Measurements from ENCODE around the gene PLCB4. TPM values are rescaled to one million over a fixed set of nuclear protein-coding genes. Genes with fewer than 3 reads are reported as not detected.

PLCB4 gene
- polyA plus RNA-seq, 1 of the 3 experiments (the other 2 are of a cell fraction) = 5.5 TPM

GRCh38 chr20:9503526-9504245 is 434.8 kb downstream of the PLCB4 start:
- Histone ChIP-seq H3K36me3 (replicated peaks in 1 of 2; ENCODE audit: control insufficient read depth in 1 of 2, insufficient read depth in 2 of 2, low read length in 1 of 2) (no peaks in the 10 kb centered on the region), H3K27ac (ENCODE audit: low read depth in 2 of 2, low read length in 1 of 2) (no peak overlapping the region), H2AFZ (ENCODE audit: low read depth) (no peak overlapping the region), H3K9ac (no peak overlapping the region), H3K79me2 (ENCODE audit: insufficient read depth) (no peaks in the 10 kb centered on the region), H3K4me2 (no peak overlapping the region), H3F3A (replicated peaks; ENCODE audit: insufficient read depth) (no peaks in the 10 kb centered on the region), H3K9me3 (no peaks in the 10 kb centered on the region), H4K20me1 (ENCODE audit: insufficient read depth) (no peaks in the 10 kb centered on the region), H3K4me3 (ENCODE audit: low read depth in 2 of 2, low read length in 1 of 2) (no peak overlapping the region), H3K27me3 (ENCODE audit: insufficient read depth) (no peaks in the 10 kb centered on the region), H3K4me1 (ENCODE audit: control insufficient read depth in 1 of 2, insufficient read depth in 2 of 2, low read depth in 1 of 2, low read length in 1 of 2) (0 out of 4 replicates have a peak, but pooled peaks cover 0 to 2% of the 10 kb centered on the region in 2 experiments), H3K9me2 (no peaks in the 10 kb centered on the region)
- 85% methylated on average over 9 of the region's 9 CpGs for WGBS (ENCODE audit: low lambda C conversion rate)
- TF ChIP-seq SMC3 (IDR thresholded peaks at IDR 0.05; ENCODE audit: low read depth, low read length) (peak; percentile 4; the same call in 1 of the 2 replicates), RAD21 (IDR thresholded peaks at IDR 0.05; ENCODE audit: low read length) (peak; percentile 30), ZBTB33 (IDR thresholded peaks at IDR 0.05; ENCODE audit: borderline replicate concordance, low read depth) (no peak), CTCF (IDR thresholded peaks at IDR 0.05) (peak; percentile 45)
- no peak for DNase-seq
- CTCF ChIA-PET = interaction anchor here (0.7 to 4.3 kb wide), 9 partner anchors 9 to 587 kb away, joined by 3 to 19 read pairs (median 3); partner anchors contain the start of gene LAMP5
- POLR2A ChIA-PET = no interaction called here

DNA sequence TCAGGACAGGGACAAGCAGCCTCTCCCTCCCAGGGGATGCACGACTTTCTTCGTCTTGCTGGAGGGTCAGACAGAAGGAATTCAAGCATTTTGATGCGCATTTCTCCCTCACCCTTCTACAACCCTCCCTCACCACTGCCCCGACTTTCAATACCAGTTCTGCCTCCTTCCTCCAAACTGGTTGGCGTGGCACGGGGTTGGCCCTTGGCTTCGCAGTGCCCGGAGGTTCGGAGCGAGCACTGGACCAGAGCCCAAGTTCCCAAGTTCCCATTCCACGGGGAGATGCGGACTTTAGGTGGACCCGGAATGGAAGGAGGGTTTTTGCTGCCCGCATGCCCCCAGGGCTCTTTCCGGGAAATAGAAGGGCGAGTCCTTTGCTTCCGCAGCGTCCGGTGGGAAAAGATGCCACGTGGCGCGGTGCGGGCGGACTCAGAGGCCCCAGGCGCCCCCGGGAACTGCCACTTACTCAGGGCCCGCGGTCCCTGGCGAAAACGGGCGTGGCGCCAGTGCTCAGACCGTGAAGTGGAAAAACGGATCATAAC is 437.5 kb downstream of the PLCB4 start:
- Histone ChIP-seq H3K27ac (ENCODE audit: low read depth in 2 of 2, low read length in 1 of 2) (no peak overlapping the region), H3K36me3 (replicated peaks in 1 of 2; ENCODE audit: control insufficient read depth in 1 of 2, insufficient read depth in 2 of 2, low read length in 1 of 2) (no peaks in the 10 kb centered on the region), H3K9me3 (no peaks in the 10 kb centered on the region), H3K9ac (no peak overlapping the region), H3K27me3 (ENCODE audit: insufficient read depth) (no peaks in the 10 kb centered on the region), H3K4me1 (ENCODE audit: control insufficient read depth in 1 of 2, insufficient read depth in 2 of 2, low read depth in 1 of 2, low read length in 1 of 2) (no peaks in the 10 kb centered on the region), H2AFZ (ENCODE audit: low read depth) (no peak overlapping the region), H3K79me2 (ENCODE audit: insufficient read depth) (no peaks in the 10 kb centered on the region), H4K20me1 (ENCODE audit: insufficient read depth) (no peaks in the 10 kb centered on the region), H3K9me2 (no peaks in the 10 kb centered on the region), H3K4me2 (no peak overlapping the region), H3F3A (replicated peaks; ENCODE audit: insufficient read depth) (no peaks in the 10 kb centered on the region), H3K4me3 (ENCODE audit: low read depth in 2 of 2, low read length in 1 of 2) (no peak overlapping the region)
- CTCF ChIA-PET = interaction anchor here (0.9 to 2.1 kb wide), 4 partner anchors 8 to 104 kb away, joined by 3 to 7 read pairs (median 5); partner anchors contain the start of gene LAMP5
- TF ChIP-seq RAD21 (IDR thresholded peaks at IDR 0.05; ENCODE audit: low read length) = no peak
- TF ChIP-seq NRF1 (IDR thresholded peaks at IDR 0.05; ENCODE audit: low read depth, low read length) = no peak
- TF ChIP-seq RCOR1 (IDR thresholded peaks at IDR 0.05; ENCODE audit: low read length) = no peak
- no peak for TF ChIP-seq JUND (IDR thresholded peaks at IDR 0.05)
- TF ChIP-seq PBX3 (IDR thresholded peaks at IDR 0.05) = no peak
- TF ChIP-seq NFIC (IDR thresholded peaks at IDR 0.05; ENCODE audit: borderline replicate concordance) = no peak
- no peak for TF ChIP-seq SIN3A (IDR thresholded peaks at IDR 0.05; ENCODE audit: borderline replicate concordance, low read depth, low read length)
- no peak for TF ChIP-seq MAX (IDR thresholded peaks at IDR 0.05; ENCODE audit: low read depth)
- no peak for TF ChIP-seq TCF12 (IDR thresholded peaks at IDR 0.05)
- no peak for TF ChIP-seq YY1 (IDR thresholded peaks at IDR 0.05; ENCODE audit: low read depth)
- no peak for TF ChIP-seq CHD2 (IDR thresholded peaks at IDR 0.05; ENCODE audit: low read length, partially characterized antibody)
- no peak for TF ChIP-seq IRF3 (IDR thresholded peaks at IDR 0.05; ENCODE audit: low read depth, low read length)
- TF ChIP-seq EP300 (IDR thresholded peaks at IDR 0.05; ENCODE audit: borderline replicate concordance in 1 of 2, low read depth in 1 of 2, low read length in 1 of 2) = no peak
- POLR2A ChIA-PET = no interaction called here
- DNase-seq = no peak
- 91% methylated on average over 34 of the region's 34 CpGs for WGBS (ENCODE audit: low lambda C conversion rate)

Data from SK-N-SH (cell line).